AG04449 (cell line): Measurements from ENCODE around the gene HPD.
A peak's percentile ranks its signal among the peaks of the same experiment; 100 is the strongest.

Source experiments
- CTCF ChIA-PET: fragments of 350-600 bp; formaldehyde crosslinking; extraction: SDS; loops from one replicate; lab custom pipeline; 2021; ENCODE audit warnings: antibody characterized with exemption; lab: Yijun Ruan, JAX
- POLR2A ChIA-PET: fragments of 400-600, 350-600 bp; formaldehyde crosslinking; extraction: SDS; loops from one replicate; lab custom pipeline; 2020; ENCODE audit warnings: antibody characterized with exemption, inconsistent platforms; lab: Yijun Ruan, JAX
- DNase-seq: peaks from one replicate; pipeline ENCODE4 v3.0.0-alpha.2; 2010; ENCODE audit warnings: low read depth, low spot score
- H3K4me3 ChIP-seq: 2 replicates; pipeline ENCODE4 v1.5.1; 2011; ENCODE audit warnings: low read depth, mild to moderate bottlenecking, control low read depth, low read length
- CTCF ChIP-seq: IDR thresholded peaks from one replicate; pipeline ENCODE4 v1.5.1; 2011; ENCODE audit warnings: mild to moderate bottlenecking, moderate library complexity, low read length, control low read depth, inconsistent platforms; ENCODE audit not compliant: insufficient read depth; ENCODE audit errors: missing control alignments

HPD gene

GRCh38 chr12:121796855-121797751 is 61.6 kb downstream of the HPD start:
- peak overlapping the region; percentile 38 for H3K4me3 ChIP-seq
- TF ChIP-seq CTCF: peak; percentile 35
- CTCF ChIA-PET: interaction anchor here (0.9 to 32.5 kb wide), 11 partner anchors 9 to 244 kb away, joined by 3 to 1100 read pairs (median 70); partner anchors contain the start of genes PSMD9, RHOF, SETD1B and TMEM120B
- POLR2A ChIA-PET: interaction anchor here (0.6 to 3.9 kb wide), 3 partner anchors 14 to 95 kb away, joined by 3 to 39 read pairs (median 12); partner anchors contain the start of gene PSMD9
- no peak for DNase-seq

- ChIA-PET CTCF (interaction anchor here (0.9 to 32.5 kb wide), 37 partner anchors 8 to 313 kb away, joined by 3 to 1100 read pairs (median 6); partner anchors contain the start of genes PSMD9, RHOF, SETD1B and TMEM120B), POLR2A (interaction anchor here (0.6 to 3.9 kb wide), 8 partner anchors 8 to 259 kb away, joined by 3 to 39 read pairs (median 4); partner anchors contain the start of genes PSMD9 and SETD1B)
- TF ChIP-seq CTCF: peak; percentile 96
- peak overlapping the region; percentile 26; the same call in 1 of the 2 replicates for H3K4me3 ChIP-seq
- no peak for DNase-seq
Measured at GRCh38 chr12:121795034-121795968, 63.4 kb downstream of the HPD start.

GRCh38 chr12:121794534-121795033 is 64.1 kb downstream of the HPD start:
- CTCF ChIA-PET: interaction anchor here (0.8 to 32.5 kb wide), 59 partner anchors 7 to 312 kb away, joined by 3 to 1100 read pairs (median 5); partner anchors contain the start of genes CFAP251, MORN3, PSMD9 and RHOF

GRCh38 chr12:121793838-121794533 is 64.7 kb downstream of the HPD start:
- peak; percentile 100 for TF ChIP-seq CTCF
- ChIA-PET POLR2A (interaction anchor here (0.7 to 3.9 kb wide), 8 partner anchors 9 to 158 kb away, joined by 3 to 39 read pairs (median 4); partner anchors contain the start of genes PSMD9, SETD1B and TMEM120B), CTCF (interaction anchor here (0.5 to 32.5 kb wide), 63 partner anchors 7 to 311 kb away, joined by 3 to 1100 read pairs (median 5); partner anchors contain the start of genes CFAP251, MORN3, PSMD9 and RHOF)
- H3K4me3 ChIP-seq: peak overlapping the region; percentile 59
- peak; percentile 69 for DNase-seq

More at GRCh38 chr12:121794534-121795033, 64.1 kb downstream of the HPD start:
- H3K4me3 ChIP-seq: peak overlapping the region; percentile 26
- no peak for TF ChIP-seq CTCF
- DNase-seq: no peak
- POLR2A ChIA-PET: interaction anchor here (0.6 to 3.9 kb wide), 10 partner anchors 9 to 258 kb away, joined by 3 to 39 read pairs (median 4); partner anchors contain the start of genes PSMD9, SETD1B and TMEM120B

- peak within 1 kb of the TSS; percentile 59 for H3K4me3 ChIP-seq
- CTCF ChIA-PET: interaction anchor here (0.5 to 32.5 kb wide), 37 partner anchors 6 to 288 kb away, joined by 3 to 1100 read pairs (median 7); partner anchors contain the start of genes PSMD9, RHOF, SETD1B and TMEM120B
- DNase-seq: no peak
- TF ChIP-seq CTCF: no peak
- POLR2A ChIA-PET: interaction anchor here (0.5 to 3.9 kb wide), 6 partner anchors 9 to 189 kb away, joined by 3 to 39 read pairs (median 8); partner anchors contain the start of genes PSMD9 and SETD1B
Measured at GRCh38 chr12:121793440-121793837, 65.2 kb downstream of the HPD start, which contains the start of gene RHOF. TSS of gene RHOF (minus strand) at chr12:121793688. CDS start at chr12:121793633, 55 bp downstream.
